NCI-H526 (cell line): ENCODE results near the gene RASA3.
"Not testable (repeated sequence)": the region's sequence is repeated elsewhere in the genome, so short reads cannot be mapped to it uniquely, and the experiment has no call there.

Experiments
- DNase-seq, 2 experiments: peaks; one replicate each; lab custom pipeline; 2025; lab: John Stamatoyannopoulos, UW

The RASA3 gene

GRCh38 chr13:114002771-114003321 lies 129.6 kb downstream of the RASA3 start:
- no peak for DNase-seq

- peak in 1 of 2 experiments; percentile 23 for DNase-seq
Measured at GRCh38 chr13:114002009-114002544, 130.3 kb downstream of the RASA3 start.

- DNase-seq = no peak
Measured at GRCh38 chr13:114001331-114002008, 131.0 kb downstream of the RASA3 start.

GRCh38 chr13:114000151-114001040 lies 132.0 kb downstream of the RASA3 start:
- DNase-seq = no peak

- DNase-seq = no peak
Measured at GRCh38 chr13:113999618-113999910, 132.9 kb downstream of the RASA3 start.

GRCh38 chr13:113998781-113999617 lies 133.4 kb downstream of the RASA3 start:
- DNase-seq = peak in 1 of 2 experiments; percentile 23

GRCh38 chr13:113997845-113998751 lies 134.3 kb downstream of the RASA3 start:
- no peak for DNase-seq

GRCh38 chr13:113996912-113997745 lies 135.3 kb downstream of the RASA3 start:
- DNase-seq = no peak

- DNase-seq = no peak
Measured at GRCh38 chr13:113996081-113996911, 136.1 kb downstream of the RASA3 start.

- peak in 1 of 2 experiments; percentile 35 for DNase-seq
Measured at GRCh38 chr13:113995051-113995601, 137.3 kb downstream of the RASA3 start.

- DNase-seq = no peak
Measured at GRCh38 chr13:113992276-113993005, 140.0 kb downstream of the RASA3 start.

GRCh38 chr13:113991676-113992179 lies 140.7 kb downstream of the RASA3 start:
- DNase-seq = no peak

- no peak for DNase-seq
Measured at GRCh38 chr13:113991191-113991669, 141.2 kb downstream of the RASA3 start.

- DNase-seq = no peak
Measured at GRCh38 chr13:113990321-113990837, 142.0 kb downstream of the RASA3 start.

GRCh38 chr13:113989585-113990300 lies 142.7 kb downstream of the RASA3 start:
- DNase-seq = no peak

GRCh38 chr13:113988859-113989258 lies 143.6 kb downstream of the RASA3 start:
- not testable (repeated sequence) for DNase-seq

- no peak for DNase-seq
Measured at GRCh38 chr13:113982296-113982661, 150.1 kb downstream of the RASA3 start.
